Endothelial cell of umbilical vein (primary cell): ENCODE results near the gene SLAMF8. TPM values are rescaled to one million over a fixed set of nuclear protein-coding genes. Genes with fewer than 3 reads are reported as not detected.

Experiments used
- BruUV-seq: library from RNA; stranded (reverse); fragments of 400-500 nt; replicated peaks from 2 replicates; lab custom pipeline; 2021; lab: Mats Ljungman, UMichigan
- CTCF ChIA-PET: fragments of 300-600, 350-600 bp; sonication (Branson Sonifier 250); formaldehyde crosslinking; loops from one replicate; lab custom pipeline; 2021; ENCODE audit warnings: antibody characterized with exemption, inconsistent platforms; lab: Charles Lee
- POLR2A ChIA-PET: fragments of 300-600, 350-600 bp; sonication (Branson Sonifier 250); formaldehyde crosslinking; loops from one replicate; lab custom pipeline; 2021; ENCODE audit warnings: antibody characterized with exemption, inconsistent platforms; lab: Charles Lee
- DNase-seq: peaks from one replicate; pipeline ENCODE4 v3.0.0-alpha.2; 2011; ENCODE audit warnings: low read depth, low spot score
- FAIRE-seq: peaks from 2 replicates; lab custom pipeline; 2011; peaks lifted over from hg19 to GRCh38; lab: Jason Lieb, UNC
- H2AFZ ChIP-seq: 2 replicates; pipeline ENCODE4 v1.6.0; 2012; ENCODE audit warnings: low read depth, low read length, control low read depth, inconsistent platforms
- H3K27ac ChIP-seq: 2 replicates; pipeline ENCODE4 v1.5.1; 2011; ENCODE audit warnings: low read depth, mild to moderate bottlenecking, control low read depth, low read length, moderate library complexity; ENCODE audit not compliant: insufficient read depth
- H3K27me3 ChIP-seq, 2 experiments: 2 replicates each; pipeline versions ENCODE4 v1.6.0 to v1.6.1; 2011; ENCODE audit warnings: low read length in 2 of 2, mixed read lengths in 1 of 2; ENCODE audit not compliant: control insufficient read depth in 2 of 2, insufficient read depth in 2 of 2
- H3K36me3 ChIP-seq, 2 experiments: 2 replicates in 1 of 2; 3 replicates in 1 of 2; pipeline ENCODE4 v1.5.1; 2011; ENCODE audit warnings: low read length in 2 of 2, mild to moderate bottlenecking in 1 of 2, moderate library complexity in 1 of 2; ENCODE audit not compliant: control insufficient read depth in 2 of 2, insufficient read depth in 2 of 2; ENCODE audit errors: extremely low read depth in 1 of 2
- H3K4me1 ChIP-seq: 3 replicates; pipeline ENCODE4 v1.5.1; 2011; ENCODE audit warnings: mild to moderate bottlenecking, low read length; ENCODE audit not compliant: control insufficient read depth, insufficient read depth; ENCODE audit errors: extremely low read depth
- H3K4me2 ChIP-seq: 2 replicates; pipeline ENCODE4 v1.6.1; 2011; ENCODE audit warnings: low read length, control low read depth, mixed read lengths; ENCODE audit not compliant: insufficient read depth
- H3K4me3 ChIP-seq, 3 experiments: fragments of 200-600 bp in 1 of 3; sonication (generic), shearing (Covaris generic) in 1 of 3; replicated peaks in 1 of 3; 2 replicates each; pipeline ENCODE4 v1.5.1; 2011 to 2016; ENCODE audit warnings: control low read depth in 3 of 3, low read length in 3 of 3, mild to moderate bottlenecking in 2 of 3, inconsistent platforms in 1 of 3, low read depth in 1 of 3, moderate library complexity in 1 of 3; ENCODE audit not compliant: insufficient read depth in 1 of 3
- H3K79me2 ChIP-seq: 2 replicates; pipeline ENCODE4 v1.6.0; 2012; ENCODE audit warnings: low read length, inconsistent platforms; ENCODE audit not compliant: control insufficient read depth, insufficient read depth
- H3K9ac ChIP-seq: replicated peaks from 2 replicates; pipeline ENCODE3; 2011; ENCODE audit warnings: low read length, control low read depth; ENCODE audit not compliant: insufficient read depth; ENCODE audit errors: extremely low read depth
- H3K9me1 ChIP-seq: replicated peaks from 3 replicates; pipeline ENCODE4 v1.6.0; 2011; ENCODE audit warnings: mild to moderate bottlenecking, low read length; ENCODE audit not compliant: control insufficient read depth, insufficient read depth; ENCODE audit errors: extremely low read depth
- H3K9me3 ChIP-seq: replicated peaks from 2 replicates; pipeline ENCODE4 v1.5.1; 2012; ENCODE audit warnings: low read length, inconsistent platforms; ENCODE audit not compliant: control insufficient read depth, insufficient read depth
- H4K20me1 ChIP-seq: replicated peaks from 2 replicates; pipeline ENCODE3; 2011; ENCODE audit warnings: mild to moderate bottlenecking, low read length; ENCODE audit not compliant: control insufficient read depth, insufficient read depth; ENCODE audit errors: extremely low read depth
- CTCF ChIP-seq, 2 donors: IDR thresholded peaks; 1 replicate in 1 of 2; 2 replicates in 1 of 2; pipeline ENCODE4 v1.5.1; 2011; ENCODE audit warnings: low read length in 2 of 2, mild to moderate bottlenecking in 2 of 2, moderate library complexity in 2 of 2, control low read depth in 1 of 2, inconsistent platforms in 1 of 2, low read depth in 1 of 2; ENCODE audit not compliant: insufficient read depth in 1 of 2; ENCODE audit errors: extremely low read depth in 1 of 2
- EZH2 ChIP-seq: IDR thresholded peaks from 2 replicates; pipeline ENCODE4 v1.6.1; 2012; ENCODE audit warnings: borderline replicate concordance, low read depth, mild to moderate bottlenecking, moderate library complexity, low read length, inconsistent platforms; ENCODE audit not compliant: severe bottlenecking
- FOS ChIP-seq: IDR thresholded peaks from 2 replicates; pipeline ENCODE4 v1.6.1; 2011; ENCODE audit warnings: mild to moderate bottlenecking, low read length, moderate library complexity, borderline replicate concordance; ENCODE audit not compliant: insufficient read depth
- GATA2 ChIP-seq: IDR thresholded peaks from 2 replicates; pipeline ENCODE4 v1.7.0; 2011; ENCODE audit warnings: low read depth, mild to moderate bottlenecking, moderate library complexity, mixed read lengths, low read length; ENCODE audit not compliant: insufficient read length, insufficient read depth
- JUN ChIP-seq: IDR thresholded peaks from 2 replicates; pipeline ENCODE4 v1.6.1; 2011; ENCODE audit warnings: borderline replicate concordance, low read depth; ENCODE audit not compliant: insufficient read length, insufficient read depth
- MAX ChIP-seq: IDR thresholded peaks from 2 replicates; pipeline ENCODE4 v1.6.1; 2011; ENCODE audit not compliant: insufficient read depth, insufficient read length
- MYC ChIP-seq: IDR thresholded peaks from one replicate; pipeline ENCODE4 v1.6.1; 2011; ENCODE audit warnings: mild to moderate bottlenecking, low read depth, low read length
- POLR2A ChIP-seq: IDR thresholded peaks from 2 replicates; pipeline ENCODE4 v1.6.1; 2012; ENCODE audit warnings: low read depth, mild to moderate bottlenecking, control low read depth, low read length
- POLR2AphosphoS5 ChIP-seq: IDR thresholded peaks from 2 replicates; pipeline ENCODE4 v1.6.1; 2012; ENCODE audit warnings: low read depth, mild to moderate bottlenecking, control low read depth, low read length, moderate library complexity; ENCODE audit not compliant: insufficient read depth
- dilution Hi-C: fragments of 300-500 bp; cut with MboI; formaldehyde crosslinking; loops from one replicate; pipeline ENCODE4 v1.15.0; 2019; ENCODE audit warnings: low sequenced_read_pairs; ENCODE audit not compliant: extremely low pct_ligation_motif_present
- intact Hi-C: fragments of 100-400 bp; cut with micrococcal nuclease; formaldehyde crosslinking; loops from one replicate; pipeline ENCODE4 v1.10.0; 2022
- polyA plus RNA-seq, 4 experiments: library from polyadenylated mRNA; depleted of rRNA in 3 of 4; stranded (reverse) in 3 of 4; unstranded in 1 of 4; fragments of >200 nt; gene quantifications; 2 replicates each; pipeline versions ENCODE4 v1.2.1 to v1.2.3, GENCODE V29; 2011 to 2012; ENCODE audit warnings: missing spikeins in 1 of 4
- total RNA-seq: library from RNA; stranded (reverse); gene quantifications from 2 replicates; pipeline ENCODE4 v1.2.3, GENCODE V29; 2021

Gene SLAMF8
- total and polyA plus RNA-seq, 2 donors (not counting 3 experiments of a cell fraction or from before 2014, with no cell fraction given) = not detected

GRCh38 chr1:159853417-159854115 is 26.9 kb downstream of the SLAMF8 start:
- H2AFZ ChIP-seq = no peak overlapping the region
- H4K20me1 ChIP-seq = no peaks in the 10 kb centered on the region
- no peak overlapping the region for H3K27ac ChIP-seq
- CTCF ChIA-PET = interaction anchor here (0.7 to 5.9 kb wide), 8 partner anchors 14 to 154 kb away, joined by 3 to 32 read pairs (median 4); no protein-coding TSS in a partner anchor
- H3K9me3 ChIP-seq = no peaks in the 10 kb centered on the region
- H3K9me1 ChIP-seq = no peaks in the 10 kb centered on the region
- FAIRE-seq (peak; percentile 44), DNase-seq (peak; percentile 70)
- no peak for TF ChIP-seq CTCF (IDR thresholded peaks at IDR 0.05; ENCODE audit: extremely low read depth in 1 of 2, insufficient read depth in 1 of 2, low read depth in 1 of 2, low read length in 2 of 2)
- no peak for TF ChIP-seq GATA2
- no peak for TF ChIP-seq JUN
- TF ChIP-seq POLR2A = no peak
- TF ChIP-seq EZH2 = no peak
- TF ChIP-seq MAX = no peak
- no peak for TF ChIP-seq MYC
- no peak for TF ChIP-seq POLR2AphosphoS5
- TF ChIP-seq FOS = no peak
- dilution Hi-C loops = no loop called here
- H3K4me2 ChIP-seq = peak overlapping the region; percentile 85
- H3K27me3 ChIP-seq = no peaks in the 10 kb centered on the region
- H3K9ac ChIP-seq = peak overlapping the region; percentile 71
- H3K36me3 ChIP-seq = no peaks in the 10 kb centered on the region
- POLR2A ChIA-PET = interaction anchor here (0.8 kb wide), 1 partner anchor 36 kb away, joined by 3 read pairs; no protein-coding TSS in a partner anchor
- H3K4me1 ChIP-seq = peaks cover 18% of the 10 kb centered on the region
- no peaks in the 10 kb centered on the region for H3K79me2 ChIP-seq
- no TSS peak for BruUV-seq
- intact Hi-C loops = loop anchor here (1.0 to 2.0 kb wide), 3 partner anchors 29 to 54 kb away; no protein-coding TSS in a partner anchor
- H3K4me3 ChIP-seq = peak overlapping the region in 2 of 3 experiments; percentile 54 to 57
